GM21529 (cell line): Measurements from ENCODE around the gene CFHR1.

Experiments
- ATAC-seq: cut with Tn5 transposase; IDR thresholded peaks from one replicate; pipeline ENCODE4 v1.9.1; 2021; ENCODE audit not compliant: unreplicated experiment

CFHR1 gene

DNA sequence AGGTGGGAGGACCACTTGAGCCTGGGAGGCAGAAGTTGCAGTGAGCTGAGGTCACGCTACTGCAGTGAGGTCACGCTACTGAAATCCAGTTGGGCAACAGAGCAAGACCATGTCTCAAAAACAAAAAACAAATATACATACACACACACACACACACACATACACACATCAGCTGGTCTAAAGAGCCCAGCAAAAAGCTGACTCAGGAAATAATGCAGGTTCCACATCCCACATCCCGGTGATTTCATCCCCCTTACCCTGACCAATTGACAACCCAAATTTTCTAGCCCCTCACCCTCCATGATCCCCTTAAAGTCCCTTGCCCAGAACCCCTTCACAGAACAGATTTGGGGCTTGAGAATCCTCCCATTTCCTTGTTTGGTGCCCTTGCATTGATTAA, 56.4 kb downstream of the CFHR1 start:
- no peak for ATAC-seq

DNA sequence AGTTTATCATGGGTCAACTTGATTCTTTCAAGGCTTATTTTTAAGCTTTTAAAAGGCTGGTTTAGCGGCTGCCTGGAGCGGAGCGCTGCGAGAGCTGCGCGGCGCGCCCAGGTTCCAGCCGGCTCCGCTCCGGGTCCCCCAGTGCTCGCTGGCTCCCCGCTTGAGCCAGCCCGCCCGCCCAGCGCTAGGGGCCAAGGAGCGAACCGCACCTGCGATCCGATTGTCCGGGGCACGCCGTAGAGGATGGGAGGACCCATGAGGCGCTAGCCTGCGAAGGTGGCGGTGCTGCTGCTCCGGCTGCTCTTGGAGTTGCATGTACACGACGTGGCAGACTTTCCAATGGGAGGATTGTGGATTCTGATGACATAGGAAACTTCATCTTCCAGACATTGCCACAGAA, 58.4 kb downstream of the CFHR1 start:
- ATAC-seq: no peak
